Kidney tubule cell (primary cell): ENCODE results near the gene COMMD9.
"Not testable (repeated sequence)": the region's sequence is repeated elsewhere in the genome, so short reads cannot be mapped to it uniquely, and the experiment has no call there.

ENCODE experiments used
- DNase-seq: peaks from one replicate; pipeline ENCODE4 v3.0.0-alpha.2; 2018; ENCODE audit warnings: low spot score

Gene COMMD9

GRCh38 chr11:36289226-36289852 is at the start of gene COMMD9:
COMMD9 (minus strand) TSS chr11:36289424; CDS start chr11:36289412, 12 bp downstream.
- peak; percentile 96 for DNase-seq

GRCh38 chr11:36333897-36334296 is 44.7 kb upstream of the COMMD9 start:
- no peak for DNase-seq

- no peak for DNase-seq
These were observed 44.2 kb upstream of the COMMD9 start for GRCh38 chr11:36333468-36333867.

GRCh38 chr11:36330411-36330810 is 41.2 kb upstream of the COMMD9 start:
- DNase-seq = no peak

- DNase-seq = no peak
These were observed 39.9 kb upstream of the COMMD9 start for GRCh38 chr11:36328966-36329673.

GRCh38 chr11:36326524-36327419 is 37.5 kb upstream of the COMMD9 start:
- no peak for DNase-seq

- DNase-seq = not testable (repeated sequence)
These were observed 36.2 kb upstream of the COMMD9 start for GRCh38 chr11:36325403-36325802.

GRCh38 chr11:36324956-36325355 is 35.7 kb upstream of the COMMD9 start:
- not testable (repeated sequence) for DNase-seq

GRCh38 chr11:36317992-36318391 is 28.8 kb upstream of the COMMD9 start:
- DNase-seq = no peak

GRCh38 chr11:36316049-36316448 is 26.8 kb upstream of the COMMD9 start:
- DNase-seq = no peak

- no peak for DNase-seq
These were observed 25.2 kb upstream of the COMMD9 start for GRCh38 chr11:36314434-36314767.

GRCh38 chr11:36313750-36314433 is 24.7 kb upstream of the COMMD9 start:
- peak; percentile 49 for DNase-seq

GRCh38 chr11:36312611-36313472 is 23.6 kb upstream of the COMMD9 start:
- peak; percentile 64 for DNase-seq

GRCh38 chr11:36311926-36312595 is 22.8 kb upstream of the COMMD9 start:
- DNase-seq = peak; percentile 68

- DNase-seq = no peak
These were observed 20.6 kb upstream of the COMMD9 start for GRCh38 chr11:36309779-36310178.

GRCh38 chr11:36308577-36308976 is 19.4 kb upstream of the COMMD9 start:
- peak; percentile 73 for DNase-seq

- peak; percentile 26 for DNase-seq
These were observed 17.7 kb upstream of the COMMD9 start for GRCh38 chr11:36306888-36307287.

- no peak for DNase-seq
These were observed 15.8 kb upstream of the COMMD9 start for GRCh38 chr11:36305047-36305446.

- peak; percentile 59 for DNase-seq
These were observed 15.1 kb upstream of the COMMD9 start for GRCh38 chr11:36304351-36304750.

- DNase-seq = no peak
These were observed 11.4 kb upstream of the COMMD9 start for GRCh38 chr11:36300650-36301049.
